SH-SY5Y (cell line): ENCODE measurements around the gene TJP3.

Experiments used
- GATA2 ChIP-seq: IDR thresholded peaks from 2 replicates; pipeline ENCODE4 v1.6.1; 2011; ENCODE audit warnings: mild to moderate bottlenecking, low read depth, low read length
- GATA3 ChIP-seq: IDR thresholded peaks from 2 replicates; pipeline ENCODE4 v1.6.1; 2011; ENCODE audit warnings: low read depth, mild to moderate bottlenecking, low read length, moderate library complexity

DNA sequence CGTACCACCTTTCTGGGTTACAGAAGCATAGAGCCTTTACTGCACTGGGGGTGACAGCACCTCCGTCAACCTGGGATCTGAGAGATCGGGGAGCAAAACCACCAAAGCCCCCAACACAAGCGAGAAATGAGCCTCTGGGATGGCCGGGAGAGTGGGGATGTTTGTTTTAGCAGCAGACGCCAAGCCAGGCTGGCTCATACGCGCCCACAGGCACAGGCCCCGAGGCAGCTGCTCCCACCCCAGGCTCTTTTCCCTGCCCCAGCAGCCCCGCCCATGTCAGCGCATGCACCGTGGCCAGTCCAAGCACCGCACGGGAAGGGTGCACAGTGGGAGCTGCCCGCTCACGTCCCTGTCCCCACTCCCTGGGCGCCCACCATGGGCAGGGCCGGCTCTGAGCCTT, 16.5 kb upstream of the TJP3 start:
- TF ChIP-seq GATA3 (no peak), GATA2 (no peak)
